Neuronal stem cell (in vitro differentiated cells): ENCODE results near the gene FBXL19.

Experiments used
- DNase-seq: peaks from one replicate; pipeline ENCODE4 v3.0.0-alpha.2; 2013; ENCODE audit warnings: low spot score
- H2AFZ ChIP-seq: one replicate; pipeline ENCODE4 v1.6.1; 2013; ENCODE audit warnings: mild to moderate bottlenecking, low read length, inconsistent platforms
- H2AK5ac ChIP-seq: 2 replicates; pipeline ENCODE4 v1.6.1; 2013; ENCODE audit warnings: low read depth, mild to moderate bottlenecking, inconsistent platforms, low read length, moderate library complexity, mixed read lengths
- H2BK120ac ChIP-seq: 2 replicates; pipeline ENCODE4 v1.6.1; 2013; ENCODE audit warnings: low read depth, mild to moderate bottlenecking, inconsistent platforms, low read length, moderate library complexity, mixed read lengths
- H2BK12ac ChIP-seq: one replicate; pipeline ENCODE4 v1.6.1; 2013; ENCODE audit warnings: low read length, inconsistent platforms
- H2BK15ac ChIP-seq: 2 replicates; pipeline ENCODE4 v1.6.1; 2013; ENCODE audit warnings: mild to moderate bottlenecking, low read length, inconsistent platforms, mixed read lengths
- H2BK5ac ChIP-seq: one replicate; pipeline ENCODE4 v1.6.1; 2013; ENCODE audit warnings: inconsistent platforms, mild to moderate bottlenecking, low read length, moderate library complexity
- H3K14ac ChIP-seq: one replicate; pipeline ENCODE4 v1.6.1; 2013; ENCODE audit warnings: low read length, inconsistent platforms
- H3K18ac ChIP-seq: 2 replicates; pipeline ENCODE4 v1.6.1; 2013; ENCODE audit warnings: low read length, inconsistent platforms
- H3K23ac ChIP-seq: 2 replicates; pipeline ENCODE4 v1.6.1; 2013; ENCODE audit warnings: low read depth, mild to moderate bottlenecking, mixed read lengths, low read length, inconsistent platforms; ENCODE audit not compliant: poor library complexity
- H3K27ac ChIP-seq: replicated peaks from 3 replicates; pipeline ENCODE4 v1.5.1; 2013; ENCODE audit warnings: low read length, inconsistent platforms
- H3K27me3 ChIP-seq, 3 experiments: 2 replicates each; pipeline ENCODE4 v1.6.1; 2013; ENCODE audit warnings: low read length in 3 of 3, mild to moderate bottlenecking in 2 of 3, inconsistent platforms in 1 of 3, low read depth in 1 of 3, mixed read lengths in 1 of 3, moderate library complexity in 1 of 3; ENCODE audit not compliant: control insufficient read depth in 3 of 3, insufficient read depth in 3 of 3
- H3K36me3 ChIP-seq, 2 donors: replicated peaks in 1 of 2; 2 replicates each; pipeline ENCODE4 v1.6.1; 2013; ENCODE audit warnings: low read length in 2 of 2; ENCODE audit not compliant: control insufficient read depth in 2 of 2, insufficient read depth in 2 of 2
- H3K4ac ChIP-seq: 2 replicates; pipeline ENCODE4 v1.6.1; 2013; ENCODE audit warnings: inconsistent platforms, mild to moderate bottlenecking, low read length, moderate library complexity
- H3K4me1 ChIP-seq, 2 donors: 1 replicate in 1 of 2; 2 replicates in 1 of 2; pipeline ENCODE4 v1.6.1; 2013; ENCODE audit warnings: low read length in 2 of 2, low read depth in 1 of 2; ENCODE audit not compliant: control insufficient read depth in 2 of 2, insufficient read depth in 1 of 2
- H3K4me2 ChIP-seq: one replicate; pipeline ENCODE4 v1.6.1; 2013; ENCODE audit warnings: mild to moderate bottlenecking, low read length, inconsistent platforms; ENCODE audit not compliant: insufficient read depth, poor library complexity, severe bottlenecking
- H3K4me3 ChIP-seq, 2 donors: 2 replicates each; pipeline ENCODE4 v1.5.1; 2013; ENCODE audit warnings: low read length in 2 of 2, mild to moderate bottlenecking in 2 of 2, inconsistent platforms in 1 of 2, moderate library complexity in 1 of 2
- H3K79me1 ChIP-seq: one replicate; pipeline ENCODE4 v1.6.1; 2013; ENCODE audit warnings: low read depth, mild to moderate bottlenecking, inconsistent platforms, low read length, moderate library complexity
- H3K9ac ChIP-seq: one replicate; pipeline ENCODE4 v1.6.1; 2013; ENCODE audit warnings: mild to moderate bottlenecking, low read depth, low read length, inconsistent platforms; ENCODE audit not compliant: poor library complexity
- H3K9me3 ChIP-seq, 2 donors: replicated peaks in 1 of 2; 2 replicates each; pipeline versions ENCODE3 to v1.6.1; 2013; ENCODE audit warnings: low read length in 2 of 2, mild to moderate bottlenecking in 2 of 2, inconsistent platforms in 1 of 2, low read depth in 1 of 2, mixed read lengths in 1 of 2, moderate library complexity in 1 of 2; ENCODE audit not compliant: control insufficient read depth in 2 of 2, insufficient read depth in 1 of 2
- H4K8ac ChIP-seq: one replicate; pipeline ENCODE4 v1.6.1; 2013; ENCODE audit warnings: low read depth, mild to moderate bottlenecking, inconsistent platforms, low read length, moderate library complexity
- H4K91ac ChIP-seq: one replicate; pipeline ENCODE4 v1.6.1; 2013; ENCODE audit warnings: low read length, low read depth, mild to moderate bottlenecking, inconsistent platforms; ENCODE audit not compliant: poor library complexity
- WGBS, 2 donors: extraction: QIAGEN DNeasy Blood & Tissue Kit; methylation state at CpG; one replicate each; pipeline ENCODE4 v1.1.7; 2013; ENCODE audit warnings: missing lambda C conversion rate in 2 of 2, mixed read lengths in 1 of 2; ENCODE audit not compliant: insufficient read length in 2 of 2, insufficient replicate concordance in 1 of 2; ENCODE audit errors: extremely low coverage in 2 of 2; 5-methylcytosine and 5-hydroxymethylcytosine counted together

The FBXL19 gene

DNA sequence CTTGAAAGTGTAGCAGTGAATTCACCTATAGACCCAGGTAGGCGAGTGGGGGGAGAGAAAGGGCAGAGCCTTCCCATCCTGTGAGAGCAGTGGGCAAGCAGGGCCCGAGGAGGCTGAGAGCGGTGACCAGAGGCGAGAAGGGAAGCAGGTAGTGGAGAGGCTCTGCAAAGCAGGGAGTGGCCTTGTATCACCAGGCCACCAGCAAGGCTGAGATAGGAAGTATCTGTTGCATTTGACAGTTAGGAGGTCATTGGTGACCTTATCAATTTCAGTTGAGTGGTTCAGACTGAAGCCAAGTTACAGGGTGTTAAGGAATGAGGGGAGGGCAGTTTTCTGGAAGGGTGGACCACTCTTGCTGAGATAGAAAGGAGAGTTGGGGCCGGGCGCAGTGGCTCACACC lies 51.0 kb downstream of the FBXL19 start:
- H3K79me1 ChIP-seq, result peaks cover 3% of the 10 kb centered on the region
- H3K4ac ChIP-seq, result no peak overlapping the region
- no peak overlapping the region for H3K27ac ChIP-seq
- no peaks in the 10 kb centered on the region for H3K4me1 ChIP-seq
- H2BK5ac ChIP-seq, result no peak overlapping the region
- no peak overlapping the region for H3K4me3 ChIP-seq
- no peak overlapping the region for H3K4me2 ChIP-seq
- H3K18ac ChIP-seq, result no peak overlapping the region
- no peak overlapping the region for H4K8ac ChIP-seq
- WGBS, 2 donors, result no CpG with 5 or more reads among the region's 6 CpGs
- no peak overlapping the region for H2BK15ac ChIP-seq
- H2AK5ac ChIP-seq, result no peak overlapping the region
- H4K91ac ChIP-seq, result no peak overlapping the region
- no peak overlapping the region for H2BK120ac ChIP-seq
- no peak overlapping the region for H3K23ac ChIP-seq
- H3K36me3 ChIP-seq, result peaks cover 69 to 94% of the 10 kb centered on the region in 2 donors
- H3K9me3 ChIP-seq, result no peaks in the 10 kb centered on the region
- no peaks in the 10 kb centered on the region for H3K27me3 ChIP-seq
- no peak for DNase-seq
- no peak overlapping the region for H3K14ac ChIP-seq
- no peak overlapping the region for H3K9ac ChIP-seq
- no peak overlapping the region for H2BK12ac ChIP-seq
- H2AFZ ChIP-seq, result no peak overlapping the region

GRCh38 chr16:30976486-30976885 lies 53.1 kb downstream of the FBXL19 start:
- Histone ChIP-seq H3K79me1 (peaks cover 3% of the 10 kb centered on the region), H3K14ac (no peak overlapping the region), H2BK120ac (no peak overlapping the region), H3K36me3 (peaks cover 71 to 94% of the 10 kb centered on the region in 2 donors), H3K4me3 (no peak overlapping the region), H3K23ac (no peak overlapping the region), H3K9me3 (no peaks in the 10 kb centered on the region), H3K4ac (no peak overlapping the region), H2BK12ac (no peak overlapping the region), H3K18ac (no peak overlapping the region), H3K4me1 (no peaks in the 10 kb centered on the region), H2AFZ (no peak overlapping the region), H4K91ac (no peak overlapping the region), H3K27ac (no peak overlapping the region), H3K4me2 (no peak overlapping the region), H4K8ac (no peak overlapping the region), H2BK15ac (no peak overlapping the region), H3K9ac (no peak overlapping the region), H2AK5ac (no peak overlapping the region), H2BK5ac (no peak overlapping the region), H3K27me3 (no peaks in the 10 kb centered on the region)
- WGBS, 2 donors, result no CpG with 5 or more reads among the region's 4 CpGs
- no peak for DNase-seq

GRCh38 chr16:30977502-30977901 lies 54.1 kb downstream of the FBXL19 start:
- H3K14ac ChIP-seq, result no peak overlapping the region
- H4K91ac ChIP-seq, result no peak overlapping the region
- no peak overlapping the region for H3K4ac ChIP-seq
- H3K4me3 ChIP-seq, result no peak overlapping the region
- no peaks in the 10 kb centered on the region for H3K9me3 ChIP-seq
- no peak overlapping the region for H3K9ac ChIP-seq
- DNase-seq, result no peak
- H2AK5ac ChIP-seq, result no peak overlapping the region
- H3K4me2 ChIP-seq, result no peak overlapping the region
- H3K27me3 ChIP-seq, result no peaks in the 10 kb centered on the region
- H2BK5ac ChIP-seq, result no peak overlapping the region
- H3K4me1 ChIP-seq, result no peaks in the 10 kb centered on the region
- peaks cover 3% of the 10 kb centered on the region for H3K79me1 ChIP-seq
- H4K8ac ChIP-seq, result no peak overlapping the region
- no peak overlapping the region for H3K18ac ChIP-seq
- no peak overlapping the region for H3K23ac ChIP-seq
- no peak overlapping the region for H3K27ac ChIP-seq
- WGBS, 2 donors, result no CpG with 5 or more reads among the region's 17 CpGs
- H3K36me3 ChIP-seq, result peaks cover 69 to 91% of the 10 kb centered on the region in 2 donors
- no peak overlapping the region for H2AFZ ChIP-seq
- H2BK120ac ChIP-seq, result no peak overlapping the region
- no peak overlapping the region for H2BK15ac ChIP-seq
- H2BK12ac ChIP-seq, result no peak overlapping the region

- Histone ChIP-seq H3K9me3 (no peaks in the 10 kb centered on the region), H2BK120ac (no peak overlapping the region), H4K8ac (no peak overlapping the region), H2BK12ac (no peak overlapping the region), H2AK5ac (no peak overlapping the region), H4K91ac (no peak overlapping the region), H3K9ac (no peak overlapping the region), H2BK15ac (no peak overlapping the region), H2BK5ac (no peak overlapping the region), H3K14ac (peak overlapping the region; percentile 38), H3K4me2 (no peak overlapping the region), H3K4me3 (no peak overlapping the region), H3K36me3 (peaks cover 60 to 91% of the 10 kb centered on the region in 2 donors), H3K27me3 (no peaks in the 10 kb centered on the region), H3K23ac (no peak overlapping the region), H3K18ac (no peak overlapping the region), H3K27ac (no peak overlapping the region), H3K79me1 (peaks cover 5% of the 10 kb centered on the region), H2AFZ (no peak overlapping the region), H3K4ac (no peak overlapping the region), H3K4me1 (no peaks in the 10 kb centered on the region)
- no peak for DNase-seq
- WGBS, 2 donors, result no CpG with 5 or more reads among the region's 62 CpGs
Observed at GRCh38 chr16:30979170-30980022, 56.0 kb downstream of the FBXL19 start.
